Lower leg skin (tissue), 3 donors: ENCODE results near the gene TSPAN32.

Experiments used
- CTCF ChIP-seq, 3 donors: fragments of 450-650 bp; IDR thresholded peaks; one replicate each; pipeline ENCODE4 v1.5.1; 2016; ENCODE audit warnings: antibody characterized with exemption in 3 of 3, mild to moderate bottlenecking in 3 of 3, moderate library complexity in 2 of 3
- POLR2A ChIP-seq, 2 donors: fragments of 450-650 bp; IDR thresholded peaks; one replicate each; pipeline ENCODE4 v1.6.1; 2016 to 2017; ENCODE audit warnings: antibody characterized with exemption in 2 of 2, mild to moderate bottlenecking in 1 of 2, moderate library complexity in 1 of 2

GRCh38 chr11:2325123-2325522 lies 23.3 kb downstream of the TSPAN32 start:
- TF ChIP-seq CTCF (IDR thresholded peaks at IDR 0.05), result no peak
- no peak for TF ChIP-seq POLR2A (IDR thresholded peaks at IDR 0.05)
